Myocyte (in vitro differentiated cells): Measurements from ENCODE around the gene CYP4B1. TPM values are rescaled to one million over a fixed set of nuclear protein-coding genes. Genes with fewer than 3 reads are reported as not detected.
A peak's percentile ranks its signal among the peaks of the same experiment; 100 is the strongest.
"Not testable (repeated sequence)": the region's sequence is repeated elsewhere in the genome, so short reads cannot be mapped to it uniquely, and the experiment has no call there.

Source experiments
- DNase-seq: peaks from one replicate; pipeline ENCODE4 v3.0.0-alpha.2; 2012; ENCODE audit warnings: low read depth
- polyA plus RNA-seq: library from polyadenylated mRNA; unstranded; fragments of >200 nt; gene quantifications from one replicate; pipeline ENCODE4 v1.2.1, GENCODE V29; 2012; ENCODE audit warnings: missing spikeins
- total RNA-seq: library from RNA; depleted of rRNA; stranded (reverse); fragments of >200 nt; gene quantifications from 2 replicates; pipeline ENCODE4 v1.2.3, GENCODE V29; 2014

The CYP4B1 gene
- total RNA-seq: not detected in 2 replicates
- polyA plus RNA-seq: not detected

DNA sequence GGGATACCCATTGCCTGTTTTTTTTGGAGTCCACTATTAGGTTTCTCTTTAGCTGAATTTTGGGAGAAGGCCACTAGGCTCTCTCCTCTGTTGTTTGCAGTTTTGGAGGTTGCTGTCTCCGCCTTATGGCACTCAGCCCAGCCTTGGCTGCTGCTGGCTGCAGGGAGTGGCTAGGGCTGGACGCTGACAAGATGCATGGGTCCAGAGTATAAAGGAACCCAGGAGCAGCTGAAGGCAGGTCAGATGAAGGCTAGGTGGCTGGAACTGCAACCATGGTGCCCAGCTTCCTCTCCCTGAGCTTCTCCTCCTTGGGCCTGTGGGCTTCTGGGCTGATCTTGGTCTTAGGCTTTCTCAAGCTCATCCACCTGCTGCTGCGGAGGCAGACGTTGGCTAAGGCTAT is at the start of gene CYP4B1:
Gene CYP4B1, plus strand, starts transcription at position 237 of the 400 bp plus-strand sequence. Its CDS starts 36 bp downstream, at position 273.
- DNase-seq: no peak

DNA sequence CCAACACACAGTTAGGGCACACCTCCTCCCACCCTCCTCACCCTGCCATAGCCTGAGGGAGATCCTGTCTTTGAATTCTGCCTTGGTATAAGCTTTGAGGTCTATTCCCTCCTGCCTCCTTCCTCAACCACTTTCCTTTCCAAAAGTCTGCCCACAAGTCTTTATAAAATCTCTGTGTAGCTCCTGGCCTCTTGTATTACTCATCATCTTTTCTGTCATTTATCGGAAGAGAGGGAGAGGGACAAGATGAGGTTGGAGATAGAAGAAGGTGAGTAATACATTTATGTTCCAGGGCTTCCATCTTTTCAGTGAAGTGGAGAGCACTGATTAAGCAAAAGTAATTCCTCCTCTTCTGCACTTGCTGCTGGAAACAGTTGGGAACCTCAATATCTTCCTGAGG is 49.4 kb upstream of the CYP4B1 start:
- no peak for DNase-seq

DNA sequence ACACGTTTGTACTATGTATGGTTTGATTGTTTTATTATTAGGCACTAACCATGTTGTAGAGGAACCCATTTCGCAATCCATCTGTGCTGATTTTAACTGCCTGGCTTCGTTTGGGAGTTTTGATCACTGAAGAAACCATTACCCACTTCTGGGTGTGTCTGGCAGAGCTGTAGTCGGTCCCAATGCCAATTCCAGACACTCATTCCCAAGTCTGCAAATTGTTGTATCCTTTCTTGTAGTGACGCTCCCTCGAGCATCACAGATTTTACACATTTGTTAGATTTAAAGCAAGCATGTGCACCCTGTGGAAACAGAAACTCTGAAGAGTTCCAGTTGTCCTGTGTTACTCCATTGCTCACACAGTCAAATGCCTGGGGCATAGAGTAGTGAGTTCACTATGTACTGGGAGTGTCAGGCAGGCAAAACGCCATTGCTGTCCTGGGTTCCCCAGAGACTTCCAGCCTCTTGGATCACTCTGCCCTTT is 48.9 kb upstream of the CYP4B1 start:
- DNase-seq: no peak

DNA sequence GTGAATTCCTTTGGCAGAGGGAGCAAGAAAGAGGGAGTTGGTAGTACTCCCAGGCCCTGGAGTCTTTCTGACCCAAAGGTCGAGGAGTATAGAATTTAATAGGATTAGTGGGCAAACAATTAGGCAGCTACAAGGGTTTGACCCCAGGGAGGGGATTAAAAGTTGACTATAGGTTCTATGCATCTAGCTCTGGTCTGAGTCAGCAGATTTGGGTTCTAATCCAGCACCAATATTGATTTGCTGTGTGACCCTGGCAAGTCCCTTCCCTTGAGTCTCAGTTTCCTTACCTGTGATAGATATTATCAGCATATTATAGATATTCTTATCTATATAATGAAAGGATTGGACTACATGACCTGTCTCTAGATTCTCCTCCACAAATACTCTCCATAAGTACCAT is 44.9 kb upstream of the CYP4B1 start:
- no peak for DNase-seq

DNA sequence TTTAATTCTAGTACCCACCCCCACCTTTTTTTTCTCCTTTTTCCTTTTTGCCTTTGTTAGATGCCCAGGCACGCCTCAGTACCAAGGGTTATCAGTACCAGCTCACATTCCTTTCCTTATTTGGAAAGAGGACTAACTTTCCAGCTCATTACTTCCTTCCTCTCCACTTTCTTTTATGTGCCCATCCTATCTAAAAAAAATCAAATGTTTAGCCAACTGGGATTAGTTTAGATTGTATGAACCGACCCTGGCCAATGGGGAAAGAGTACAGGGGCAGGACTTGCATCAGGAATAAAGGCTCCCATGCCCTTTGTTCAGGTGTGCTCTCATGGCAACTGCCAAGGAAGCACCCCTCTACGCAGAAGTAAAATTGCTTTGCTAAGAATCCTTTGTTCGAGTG is 44.1 kb upstream of the CYP4B1 start:
- not testable (repeated sequence) for DNase-seq

DNA sequence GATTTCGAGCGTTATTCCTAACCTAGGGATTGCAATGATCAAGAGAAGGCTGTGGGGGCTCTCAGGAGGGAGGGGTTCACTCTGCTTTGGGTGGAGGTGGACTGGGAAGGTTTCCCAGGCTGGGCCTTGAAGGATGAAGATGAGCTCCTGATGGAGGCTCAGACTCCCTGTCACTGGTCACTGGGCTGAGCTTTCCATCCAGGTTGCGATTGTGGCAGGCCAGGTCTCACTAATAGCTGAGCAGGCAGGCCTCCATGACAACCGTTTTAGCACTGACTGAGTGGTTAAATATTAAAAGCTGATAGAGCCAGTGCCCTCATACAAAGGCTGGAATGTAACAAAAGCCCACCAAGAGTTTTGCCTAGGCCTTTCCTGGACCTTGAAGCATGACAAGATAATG is 43.7 kb upstream of the CYP4B1 start:
- DNase-seq: no peak

DNA sequence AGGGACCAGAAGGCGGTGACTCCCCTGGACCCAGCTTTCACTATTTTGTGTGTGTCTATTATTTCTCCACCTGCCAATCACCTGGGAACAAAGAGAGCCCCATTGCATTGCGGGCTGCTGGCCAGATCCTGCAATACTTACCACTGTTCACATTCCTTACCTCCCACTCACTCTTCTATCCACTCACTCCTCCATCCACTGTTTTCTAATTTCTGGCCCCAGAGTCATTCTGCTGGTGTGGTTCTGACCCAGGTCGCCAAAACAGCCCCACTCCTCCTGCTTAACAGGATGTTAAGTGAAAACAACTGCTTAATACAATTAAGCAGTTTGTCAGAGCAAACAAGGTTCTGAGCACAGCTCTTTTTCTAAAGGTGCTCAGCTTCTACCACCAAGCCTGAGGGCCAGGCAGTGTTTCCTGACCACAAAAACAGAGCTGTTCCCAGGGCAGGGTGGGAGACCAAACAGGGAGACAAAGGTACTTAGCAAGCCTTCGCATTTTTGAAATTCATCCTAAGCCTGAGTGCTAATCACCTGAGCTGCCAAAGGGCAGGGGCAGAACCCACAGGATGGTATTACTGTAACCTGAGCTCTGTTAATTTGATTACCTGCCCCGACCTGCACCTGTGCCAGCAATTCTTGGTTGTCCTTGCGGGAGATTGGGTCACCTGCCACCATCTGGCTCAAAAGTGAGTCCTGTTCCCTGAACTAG is 41.4 kb upstream of the CYP4B1 start:
- no peak for DNase-seq

DNA sequence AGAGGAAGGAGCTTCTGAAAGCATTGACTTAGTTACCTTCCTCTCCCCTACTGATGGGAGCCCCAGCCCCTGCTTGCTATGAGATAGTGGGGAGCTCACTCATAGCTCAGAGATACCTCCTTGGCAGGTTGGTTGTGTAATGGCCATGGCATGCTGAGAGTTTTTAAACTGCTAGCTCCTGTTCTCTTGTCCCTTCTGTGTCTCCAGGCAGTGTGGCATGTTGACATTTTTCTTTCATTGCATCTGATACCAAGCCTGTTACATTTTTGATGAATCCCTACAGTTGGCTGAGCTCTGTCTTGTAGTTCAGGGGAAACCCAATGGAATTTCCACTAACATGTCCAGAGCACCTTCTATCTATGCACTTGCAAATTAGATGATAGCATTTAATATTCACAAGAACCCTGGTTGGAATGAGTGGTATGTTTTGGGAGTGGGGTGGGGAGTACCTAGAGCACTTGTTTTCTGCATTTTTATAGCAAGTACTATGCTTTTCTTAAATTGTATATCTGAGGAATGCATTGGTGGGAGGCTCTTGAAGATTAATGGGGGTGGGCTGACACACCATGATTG is 40.8 kb upstream of the CYP4B1 start:
- no peak for DNase-seq

DNA sequence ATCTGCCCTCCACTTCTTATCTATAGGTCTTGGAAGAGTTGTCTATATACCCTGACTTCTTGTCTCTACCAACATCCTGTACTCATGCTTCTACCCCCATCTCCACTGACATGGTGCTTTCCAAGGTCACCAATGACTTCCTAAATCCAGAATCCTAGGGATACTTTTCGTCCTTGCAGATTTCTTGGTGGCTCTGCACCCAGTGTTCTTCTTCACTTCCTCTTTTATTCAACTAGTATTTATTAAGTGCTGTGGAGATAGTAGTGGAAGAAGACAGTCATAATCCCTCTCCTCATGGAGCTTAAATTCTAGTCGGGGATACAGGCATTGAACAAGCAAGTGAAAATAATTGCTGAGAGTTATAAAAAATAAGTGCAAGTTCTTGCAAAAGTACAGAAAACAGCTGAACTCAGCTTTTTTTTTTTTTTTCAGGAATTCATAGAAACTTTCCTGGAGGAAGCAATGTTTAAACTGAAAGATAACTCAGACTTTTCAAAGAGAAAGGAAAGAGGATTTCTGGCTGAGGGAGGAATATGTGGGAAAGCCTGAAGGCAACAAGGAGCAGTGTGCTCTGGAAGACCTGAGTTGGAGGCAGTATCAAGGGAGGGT is 38.2 kb upstream of the CYP4B1 start:
- no peak for DNase-seq

DNA sequence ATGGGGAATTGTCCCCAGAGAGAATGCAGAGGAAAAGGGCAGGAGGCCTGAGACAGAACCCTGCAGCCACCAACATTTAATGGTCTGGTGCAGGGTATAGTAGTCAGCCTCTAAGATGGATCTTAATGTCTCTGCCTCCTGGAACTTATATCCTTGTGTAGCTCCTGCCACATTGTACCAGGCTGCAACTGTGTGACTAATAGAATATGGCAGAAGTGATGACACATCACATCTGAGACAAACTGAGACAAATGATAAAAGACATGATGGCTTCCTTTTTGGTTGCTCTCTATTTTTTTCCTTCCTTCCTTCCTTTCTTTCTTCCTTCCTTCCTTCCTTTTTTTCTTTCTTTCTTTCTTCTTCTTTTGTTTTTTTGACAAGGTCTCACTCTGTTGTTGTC is 37.1 kb upstream of the CYP4B1 start:
- no peak for DNase-seq

DNA sequence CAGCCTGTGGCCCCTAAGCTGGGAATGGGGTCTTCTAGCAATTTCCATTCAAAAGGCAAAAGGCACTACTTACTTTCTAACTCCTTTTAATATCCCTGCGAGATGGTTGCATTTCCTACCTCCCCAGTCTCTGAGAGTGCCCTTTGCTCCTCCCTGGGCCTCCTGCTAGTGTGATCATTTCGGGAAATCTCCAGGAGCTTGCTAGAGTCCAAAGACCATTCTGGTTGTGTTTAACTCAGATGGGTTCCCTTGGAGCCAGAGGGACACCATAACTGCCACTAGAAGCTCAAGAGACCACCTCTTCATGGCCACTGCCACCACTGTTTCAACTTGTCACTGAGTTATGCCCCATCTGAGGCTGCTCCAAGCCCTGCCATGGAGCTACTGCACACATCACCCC is 34.4 kb upstream of the CYP4B1 start:
- DNase-seq: no peak

DNA sequence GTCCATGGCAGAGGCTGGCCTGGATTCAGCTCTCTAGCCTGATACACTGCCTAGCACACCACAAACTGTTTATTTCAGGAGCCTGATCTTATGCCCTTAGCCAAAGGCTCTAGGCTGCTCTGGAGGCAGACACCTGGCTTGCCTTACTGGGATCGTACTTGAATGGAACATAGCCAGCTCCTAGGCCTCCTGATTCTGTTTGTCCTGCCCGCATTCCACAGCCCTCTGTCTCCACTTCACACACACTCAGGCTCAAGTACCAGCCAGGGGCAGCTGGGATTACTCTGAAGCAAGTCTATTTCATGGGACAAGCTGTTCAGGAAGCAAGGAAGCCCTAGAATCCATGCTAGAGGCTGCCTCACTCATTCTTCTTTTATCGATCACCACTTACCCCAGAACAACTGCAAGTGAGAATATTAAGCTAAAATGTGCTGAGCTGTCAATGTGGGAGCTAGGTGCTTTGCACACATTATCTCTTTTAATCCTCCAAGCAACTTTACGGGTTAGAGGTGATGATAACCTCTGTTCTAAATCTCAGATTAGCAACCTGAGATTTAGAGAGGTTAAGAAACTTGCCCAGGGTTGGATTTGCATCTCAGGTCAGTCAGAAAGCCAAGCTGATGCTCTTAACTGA is 31.1 kb upstream of the CYP4B1 start:
- DNase-seq: peak; percentile 3

DNA sequence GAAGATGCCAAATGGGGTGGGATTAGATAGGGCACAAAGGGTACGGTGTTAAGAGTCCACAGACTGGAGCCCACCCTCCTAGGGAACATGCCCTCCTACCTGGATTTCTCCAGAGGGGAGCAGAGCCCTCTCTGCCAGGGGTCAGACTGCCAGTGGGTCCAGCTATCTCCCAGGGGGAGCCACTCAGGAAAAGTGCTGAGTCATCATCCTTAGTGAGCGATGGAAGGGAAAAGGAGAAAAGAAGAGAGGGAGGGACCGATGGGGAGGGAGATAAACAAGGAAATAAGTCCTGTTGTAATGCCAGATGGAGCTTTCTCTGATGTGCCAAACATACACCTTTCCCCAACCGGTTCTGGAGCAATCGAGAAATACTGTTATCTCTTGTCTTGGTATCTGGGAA is 30.4 kb upstream of the CYP4B1 start:
- no peak for DNase-seq

DNA sequence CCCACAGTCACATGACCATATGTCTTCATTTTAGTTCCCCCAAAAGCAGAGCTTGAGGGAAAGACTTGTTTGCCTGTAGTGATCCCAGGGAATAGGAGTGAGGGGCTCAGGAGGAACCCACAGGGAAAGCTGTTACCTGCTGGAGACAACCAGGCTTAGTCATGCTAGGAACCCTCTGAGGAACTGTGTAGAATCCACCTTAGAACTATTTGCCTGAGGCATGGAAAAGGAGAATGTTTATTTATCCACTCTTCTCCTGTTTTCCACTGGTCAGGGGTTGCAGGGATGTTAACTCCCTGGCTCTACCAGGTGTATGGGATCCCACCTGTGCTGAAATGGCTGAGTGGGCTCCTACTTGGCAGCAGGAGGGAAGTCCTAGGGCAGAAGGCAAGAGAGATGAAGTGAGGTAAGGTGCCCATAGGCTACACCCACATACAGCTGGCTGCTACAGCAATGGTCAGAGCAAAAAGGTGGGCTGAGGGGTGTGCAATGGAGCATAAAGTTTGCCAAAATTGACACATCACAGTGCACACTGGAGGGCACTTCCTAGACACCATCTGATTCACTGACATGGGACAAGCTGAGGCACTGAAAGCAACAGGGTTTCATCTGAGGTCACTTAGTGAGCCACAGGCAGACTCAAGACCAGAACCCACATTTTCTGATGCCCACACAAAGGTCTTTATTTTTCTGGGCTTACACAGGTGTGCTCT is 29.7 kb upstream of the CYP4B1 start:
- no peak for DNase-seq

DNA sequence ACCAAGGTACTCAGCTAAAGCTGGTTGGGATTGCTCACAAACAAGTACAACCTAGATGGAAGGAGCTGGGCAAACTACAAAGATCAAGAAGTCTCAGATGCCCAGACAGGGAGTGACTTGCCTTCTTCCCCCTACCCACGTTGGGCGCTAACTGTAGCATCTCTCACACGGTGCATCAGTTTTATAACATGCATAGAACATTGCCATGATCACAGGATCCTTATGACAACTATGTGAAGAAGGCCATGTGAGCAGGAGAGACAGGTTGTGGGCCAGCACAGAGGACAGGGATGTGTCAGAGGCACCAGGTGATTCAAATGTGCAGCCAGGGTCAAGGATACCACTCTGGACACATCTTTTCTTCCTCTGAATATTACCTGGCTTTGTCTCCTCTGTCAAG is 28.3 kb upstream of the CYP4B1 start:
- DNase-seq: no peak

DNA sequence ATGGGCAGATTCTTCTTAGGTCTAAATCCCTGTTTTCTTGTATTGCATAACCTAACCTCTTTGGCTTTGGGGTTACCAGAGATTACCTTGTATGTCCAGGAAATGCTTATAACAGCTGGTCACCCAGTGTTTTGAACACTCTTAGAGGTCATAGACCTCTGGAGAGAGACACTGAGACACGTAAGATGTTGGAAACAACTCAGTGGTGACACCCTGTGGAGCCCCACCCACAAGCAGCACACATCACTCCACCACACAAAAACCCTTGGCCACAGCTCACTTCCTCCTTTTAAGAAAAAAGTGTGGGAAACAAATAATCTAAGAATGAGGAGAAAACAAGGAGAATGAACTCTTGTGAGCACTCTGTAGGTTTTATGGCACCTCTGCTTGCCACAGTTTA is 26.3 kb upstream of the CYP4B1 start:
- no peak for DNase-seq

DNA sequence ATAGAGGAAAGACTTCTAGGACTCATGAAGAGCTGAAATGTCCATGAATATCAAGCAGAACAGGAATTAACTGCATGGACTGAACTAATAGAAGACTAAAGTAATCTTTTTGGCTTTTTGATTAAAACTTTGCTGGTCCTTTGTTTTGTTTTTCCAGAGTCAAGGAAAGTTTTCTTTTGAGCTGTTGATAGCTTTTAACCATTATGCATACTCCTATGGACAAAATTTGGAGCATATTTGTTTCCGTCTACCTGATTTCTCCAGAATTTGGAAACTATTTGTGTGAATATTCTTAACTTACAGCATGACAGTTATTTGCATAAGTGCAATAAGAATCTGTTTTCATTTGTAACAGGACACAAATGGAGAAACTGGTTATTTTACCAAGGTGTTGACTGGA is 24.5 kb upstream of the CYP4B1 start:
- no peak for DNase-seq

DNA sequence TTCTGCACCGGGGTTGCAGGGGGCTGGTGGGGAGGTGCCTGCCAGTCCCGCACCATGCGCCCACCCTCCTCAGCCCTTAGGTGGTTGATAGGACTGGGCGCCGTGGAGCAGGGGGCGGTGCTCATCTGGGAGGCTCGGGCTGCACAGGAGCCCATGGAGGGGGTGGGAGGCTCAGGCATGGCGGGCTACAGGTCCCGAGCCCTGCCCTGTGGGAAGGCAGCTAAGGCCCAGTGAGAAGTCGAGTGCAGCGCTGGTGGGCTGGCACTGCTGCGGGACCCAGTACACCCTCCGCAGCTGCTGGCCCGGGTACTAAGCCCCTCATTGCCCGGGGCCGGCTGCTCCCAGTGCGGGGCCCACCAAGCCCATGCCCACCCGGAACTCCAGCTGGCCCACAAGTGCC is 20.4 kb upstream of the CYP4B1 start:
- DNase-seq: not testable (repeated sequence)

DNA sequence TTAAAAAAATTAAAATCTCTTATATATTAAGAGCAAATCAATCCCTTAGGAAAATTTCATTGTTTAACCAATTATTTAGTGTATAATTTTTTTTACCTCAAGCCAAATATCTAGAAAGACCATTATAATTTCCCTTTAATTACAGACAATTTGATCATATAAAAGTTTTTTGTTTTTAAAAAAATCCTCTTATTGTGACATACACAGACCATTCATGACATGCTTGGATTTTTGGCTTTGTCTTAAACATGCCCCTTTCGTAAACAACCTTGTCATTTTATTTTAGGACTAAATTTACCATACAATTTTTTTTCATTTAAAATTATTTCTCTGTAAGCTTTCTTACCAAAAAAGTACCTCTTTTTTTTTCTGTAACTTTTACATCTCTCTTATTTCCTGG is 14.2 kb upstream of the CYP4B1 start:
- DNase-seq: no peak

DNA sequence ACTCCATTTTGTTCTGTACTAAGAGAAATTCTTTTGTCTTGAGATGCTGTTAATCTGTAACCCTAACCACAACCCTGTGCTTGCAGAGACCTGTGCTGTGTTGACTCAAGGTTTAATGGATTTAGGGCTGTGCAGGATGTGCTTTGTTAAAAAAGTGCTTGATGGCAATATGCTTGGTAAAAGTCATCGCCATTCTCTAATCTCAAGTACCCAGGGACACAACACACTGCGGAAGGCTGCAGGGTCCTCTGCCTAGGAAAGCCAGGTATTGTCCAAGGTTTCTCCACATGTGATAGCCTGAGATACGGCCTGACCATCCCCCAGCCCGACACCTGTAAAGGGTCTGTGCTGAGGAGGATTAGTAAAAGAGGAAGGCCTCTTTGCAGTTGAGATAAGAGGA is 10.2 kb upstream of the CYP4B1 start:
- not testable (repeated sequence) for DNase-seq

DNA sequence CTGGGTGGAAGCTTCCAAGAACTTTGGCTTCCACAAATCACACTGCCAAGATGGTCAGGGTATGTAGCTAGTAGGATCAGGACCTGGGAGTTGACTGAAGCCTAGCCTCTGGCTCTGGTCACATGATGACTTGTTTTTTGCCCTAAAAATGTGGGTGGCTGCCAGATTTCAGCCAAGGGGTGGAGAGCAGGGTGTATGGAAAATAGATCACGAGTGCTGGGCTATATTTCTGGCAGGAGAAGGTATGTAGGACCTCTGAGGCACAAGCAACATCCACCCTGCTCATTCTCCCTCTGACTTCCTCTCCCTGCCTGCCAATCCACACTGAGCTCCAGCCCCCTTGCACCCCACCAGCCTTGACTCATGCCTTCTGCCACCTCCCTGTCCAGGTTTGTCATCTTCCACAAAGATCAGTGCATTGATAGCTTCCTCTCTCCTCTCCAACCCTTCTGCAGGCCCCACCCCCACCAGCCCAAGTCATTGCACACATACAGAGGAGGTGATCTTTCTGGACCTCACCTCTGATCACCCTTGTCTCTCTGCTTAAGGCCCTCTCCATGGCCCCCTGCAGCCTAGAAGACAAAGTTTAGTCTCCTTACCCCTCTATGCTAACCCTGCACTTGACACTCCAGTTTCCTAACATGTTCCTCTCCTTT is 8.3 kb upstream of the CYP4B1 start:
- no peak for DNase-seq
